Chondrocyte (in vitro differentiated cells): ENCODE data around the gene ZNF37A. TPM values are rescaled to one million over a fixed set of nuclear protein-coding genes. Genes with fewer than 3 reads are reported as not detected.
"Not testable (repeated sequence)": the region's sequence is repeated elsewhere in the genome, so short reads cannot be mapped to it uniquely, and the experiment has no call there.

Experiments
- DNase-seq: peaks from one replicate; pipeline ENCODE4 v3.0.0; 2021; ENCODE audit warnings: mixed read lengths, low spot score
- H3K27ac Mint-ChIP-seq: one replicate; pipeline ENCODE4 v1.8.0; 2021; ENCODE audit warnings: mild to moderate bottlenecking, moderate library complexity, mixed read lengths; ENCODE audit not compliant: unreplicated experiment
- H3K27me3 Mint-ChIP-seq: 2 replicates; pipeline ENCODE4 v1.8.0; 2021; ENCODE audit warnings: low read depth, mixed read lengths
- H3K36me3 Mint-ChIP-seq: 2 replicates; pipeline ENCODE4 v1.8.0; 2021; ENCODE audit warnings: low read depth, mixed read lengths
- H3K4me1 Mint-ChIP-seq: 2 replicates; pipeline ENCODE4 v1.8.0; 2021; ENCODE audit warnings: low read depth, mild to moderate bottlenecking, mixed read lengths
- H3K4me3 Mint-ChIP-seq: one replicate; pipeline ENCODE4 v1.8.0; 2021; ENCODE audit warnings: mild to moderate bottlenecking, moderate library complexity, mixed read lengths; ENCODE audit not compliant: unreplicated experiment
- H3K9me3 Mint-ChIP-seq: 2 replicates; pipeline ENCODE4 v1.8.0; 2021; ENCODE audit warnings: low read depth, mixed read lengths
- total RNA-seq: library from RNA; stranded (reverse); gene quantifications from 3 replicates; pipeline ENCODE4 v1.2.1, GENCODE V29; 2021
- TF ChIP-seq, protein P1 (sequence below): fragments of 200-600 bp; sonication (generic); IDR thresholded peaks from 2 replicates; pipeline ENCODE4 v1.5.0; 2021; ENCODE audit warnings: antibody characterized with exemption, mild to moderate bottlenecking, moderate library complexity

ZNF37A gene
- total RNA-seq, 1 donor from 2014 or later: 10.1 TPM

DNA sequence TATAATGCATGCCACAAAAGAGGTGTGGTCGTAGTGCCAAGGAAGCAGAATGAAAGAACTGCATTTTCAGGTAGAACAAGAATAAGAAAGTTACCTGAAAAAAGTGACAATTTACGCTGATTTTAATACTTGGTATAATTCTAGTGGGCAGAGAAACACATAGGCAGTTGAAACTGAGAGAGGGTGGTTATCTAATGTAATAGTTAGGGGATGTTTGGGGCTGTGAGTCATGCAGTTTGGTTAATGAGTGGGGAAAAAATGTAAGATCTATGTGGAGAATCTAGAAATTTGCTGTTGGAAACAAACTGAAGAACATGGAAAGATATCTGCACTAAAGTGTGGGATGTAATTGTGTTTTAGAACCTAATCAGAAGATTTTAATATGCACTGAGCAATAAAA is 33.7 kb downstream of the ZNF37A start:
- no peak overlapping the region for H3K27ac Mint-ChIP-seq
- H3K27me3 Mint-ChIP-seq: no peaks in the 10 kb centered on the region
- peaks cover 20% of the 10 kb centered on the region for H3K36me3 Mint-ChIP-seq
- peaks cover 76% of the 10 kb centered on the region for H3K9me3 Mint-ChIP-seq
- H3K4me1 Mint-ChIP-seq: no peaks in the 10 kb centered on the region
- DNase-seq: no peak
- H3K4me3 Mint-ChIP-seq: no peak overlapping the region
- TF ChIP-seq, protein P1, sequence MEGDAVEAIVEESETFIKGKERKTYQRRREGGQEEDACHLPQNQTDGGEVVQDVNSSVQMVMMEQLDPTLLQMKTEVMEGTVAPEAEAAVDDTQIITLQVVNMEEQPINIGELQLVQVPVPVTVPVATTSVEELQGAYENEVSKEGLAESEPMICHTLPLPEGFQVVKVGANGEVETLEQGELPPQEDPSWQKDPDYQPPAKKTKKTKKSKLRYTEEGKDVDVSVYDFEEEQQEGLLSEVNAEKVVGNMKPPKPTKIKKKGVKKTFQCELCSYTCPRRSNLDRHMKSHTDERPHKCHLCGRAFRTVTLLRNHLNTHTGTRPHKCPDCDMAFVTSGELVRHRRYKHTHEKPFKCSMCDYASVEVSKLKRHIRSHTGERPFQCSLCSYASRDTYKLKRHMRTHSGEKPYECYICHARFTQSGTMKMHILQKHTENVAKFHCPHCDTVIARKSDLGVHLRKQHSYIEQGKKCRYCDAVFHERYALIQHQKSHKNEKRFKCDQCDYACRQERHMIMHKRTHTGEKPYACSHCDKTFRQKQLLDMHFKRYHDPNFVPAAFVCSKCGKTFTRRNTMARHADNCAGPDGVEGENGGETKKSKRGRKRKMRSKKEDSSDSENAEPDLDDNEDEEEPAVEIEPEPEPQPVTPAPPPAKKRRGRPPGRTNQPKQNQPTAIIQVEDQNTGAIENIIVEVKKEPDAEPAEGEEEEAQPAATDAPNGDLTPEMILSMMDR: no peak

DNA sequence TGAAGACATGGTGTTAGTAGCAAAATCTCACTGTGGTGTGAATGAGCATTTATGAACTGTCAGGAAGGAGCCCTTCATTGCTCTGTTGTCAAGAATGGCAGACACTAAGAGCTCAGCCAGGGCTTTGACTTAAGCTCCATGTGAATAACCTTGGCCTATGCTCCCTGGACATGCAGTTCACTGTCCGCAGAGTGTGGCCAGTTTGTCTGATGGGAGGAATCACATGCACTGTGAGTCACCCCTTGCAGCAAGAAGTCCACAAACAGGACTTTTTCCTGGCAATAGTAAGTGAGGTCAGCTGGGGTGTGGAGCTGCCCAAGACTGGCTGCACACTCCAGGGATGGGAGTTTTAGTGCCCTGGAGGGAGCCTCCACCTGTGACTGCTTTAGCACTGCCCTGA is 49.5 kb downstream of the ZNF37A start:
- Mint-ChIP-seq H3K36me3 (peaks cover 2% of the 10 kb centered on the region), H3K4me1 (no peaks in the 10 kb centered on the region), H3K4me3 (no peak overlapping the region), H3K27me3 (no peaks in the 10 kb centered on the region), H3K27ac (no peak overlapping the region), H3K9me3 (peaks cover 54% of the 10 kb centered on the region)
- TF ChIP-seq, protein P1: no peak
- no peak for DNase-seq

DNA sequence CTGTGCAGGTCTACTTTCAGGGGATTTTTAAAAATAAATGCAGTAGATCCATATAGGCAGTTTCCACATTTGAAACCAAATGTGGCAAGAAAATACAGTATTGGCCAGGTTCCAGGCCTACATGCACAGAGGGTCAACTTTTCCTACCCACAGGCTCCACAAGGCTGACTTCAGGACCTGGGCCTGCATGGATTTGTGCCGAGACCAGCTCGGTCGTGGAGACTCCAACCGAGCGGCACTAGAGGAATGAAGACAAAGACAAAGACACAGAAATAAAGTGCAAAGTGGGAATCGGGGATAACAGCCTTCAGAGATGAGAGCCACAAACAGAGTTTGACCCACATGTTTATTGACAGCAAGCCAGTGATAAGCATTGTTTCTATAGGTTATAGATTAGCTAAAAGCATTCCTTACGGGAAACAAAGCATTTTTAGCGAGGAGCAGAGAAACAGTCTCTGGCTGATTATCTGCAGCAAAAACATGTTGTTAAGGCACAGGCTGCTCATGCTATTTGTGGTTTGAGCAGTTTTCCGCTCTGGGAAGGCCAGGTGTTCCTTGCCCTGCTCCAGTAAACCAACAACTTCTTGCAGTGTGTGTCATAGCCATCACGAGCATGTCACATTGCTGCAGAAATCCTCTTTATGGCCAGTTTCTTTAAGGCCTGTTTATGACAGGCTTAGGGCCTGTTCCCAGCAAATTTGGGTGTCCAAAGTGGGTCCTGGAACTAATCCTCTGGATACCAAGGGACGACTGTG is 52.6 kb downstream of the ZNF37A start:
- no peaks in the 10 kb centered on the region for H3K4me1 Mint-ChIP-seq
- H3K27me3 Mint-ChIP-seq: no peaks in the 10 kb centered on the region
- no peaks in the 10 kb centered on the region for H3K36me3 Mint-ChIP-seq
- H3K4me3 Mint-ChIP-seq: no peak overlapping the region
- no peak overlapping the region for H3K27ac Mint-ChIP-seq
- TF ChIP-seq, protein P1: no peak
- H3K9me3 Mint-ChIP-seq: peaks cover 61% of the 10 kb centered on the region
- DNase-seq: no peak

DNA sequence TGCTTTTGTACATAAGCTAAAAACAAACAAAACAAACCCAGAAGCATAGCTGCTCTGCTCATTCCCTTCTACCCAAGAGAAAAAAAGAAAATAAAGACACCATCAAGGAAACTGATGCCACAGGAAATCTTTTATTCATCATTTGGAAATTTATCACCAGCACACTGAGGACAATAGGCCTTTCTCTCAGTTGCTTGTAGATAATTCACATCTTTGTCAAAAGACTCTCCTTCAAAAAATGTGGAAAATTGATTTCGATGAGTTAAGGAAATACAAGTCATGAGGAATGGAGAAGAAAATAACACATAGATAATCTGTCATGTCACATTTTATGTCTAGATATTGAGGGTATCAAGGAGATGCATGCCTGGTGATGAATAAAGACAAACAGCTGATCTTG is 53.5 kb downstream of the ZNF37A start:
- Mint-ChIP-seq H3K27ac (no peak overlapping the region), H3K4me1 (no peaks in the 10 kb centered on the region), H3K27me3 (no peaks in the 10 kb centered on the region), H3K9me3 (peaks cover 57% of the 10 kb centered on the region), H3K36me3 (no peaks in the 10 kb centered on the region), H3K4me3 (no peak overlapping the region)
- DNase-seq: no peak
- TF ChIP-seq, protein P1: no peak

DNA sequence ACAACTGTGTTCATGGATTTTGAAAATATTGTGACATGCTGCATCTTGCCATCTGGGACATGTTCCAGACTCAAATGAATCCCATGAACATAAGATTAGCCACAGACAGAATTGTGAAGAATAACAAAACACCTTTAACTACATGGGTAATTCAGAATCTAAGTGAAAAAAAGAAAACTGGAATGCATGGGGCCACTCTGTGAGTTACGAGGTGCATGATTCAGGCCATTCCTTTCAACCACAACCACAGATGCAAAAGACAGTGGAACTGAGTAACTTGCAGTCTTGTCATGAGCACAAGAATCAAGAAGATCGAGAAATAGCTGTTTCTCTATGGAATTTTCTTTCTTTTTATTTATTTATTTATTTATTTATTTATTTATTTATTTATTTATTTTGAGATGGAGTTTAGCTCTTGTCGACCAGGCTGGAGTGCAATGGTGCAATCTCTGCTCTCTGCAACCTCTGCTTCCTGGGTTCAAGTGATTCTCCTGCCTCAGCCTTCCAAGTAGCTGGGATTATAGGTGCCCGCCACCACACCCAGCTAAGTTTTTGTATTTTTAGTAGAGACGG is 56.8 kb downstream of the ZNF37A start:
- not testable (repeated sequence) for H3K27me3 Mint-ChIP-seq, H3K36me3 Mint-ChIP-seq, H3K27ac Mint-ChIP-seq, DNase-seq, H3K4me3 Mint-ChIP-seq, H3K4me1 Mint-ChIP-seq
- peaks cover 46% of the 10 kb centered on the region for H3K9me3 Mint-ChIP-seq
